HG02571 (cell line): ENCODE results near the gene GNL2.

ENCODE experiments used
- ATAC-seq: cut with Tn5 transposase; IDR thresholded peaks from one replicate; pipeline ENCODE4 v1.9.1; 2021; ENCODE audit warnings: mild to moderate bottlenecking, moderate library complexity; ENCODE audit not compliant: unreplicated experiment

GNL2 gene

GRCh38 chr1:37595440-37596181, at the start of gene GNL2:
Gene GNL2, minus strand, starts transcription at chr1:37595937. Its CDS starts 115 bp downstream, at chr1:37595822.
- peak; percentile 98 for ATAC-seq

- no peak for ATAC-seq
Observed at GRCh38 chr1:37641059-37641458, 45.3 kb upstream of the GNL2 start.

- no peak for ATAC-seq
Observed at GRCh38 chr1:37636435-37636834, 40.7 kb upstream of the GNL2 start.

- no peak for ATAC-seq
Observed at GRCh38 chr1:37634992-37635902, 39.5 kb upstream of the GNL2 start.

- no peak for ATAC-seq
Observed at GRCh38 chr1:37634244-37634991, 38.7 kb upstream of the GNL2 start, which contains the start of gene RSPO1. Gene RSPO1, minus strand, starts transcription at chr1:37634892. Its CDS starts 5,231 bp downstream, at chr1:37629661.

DNA sequence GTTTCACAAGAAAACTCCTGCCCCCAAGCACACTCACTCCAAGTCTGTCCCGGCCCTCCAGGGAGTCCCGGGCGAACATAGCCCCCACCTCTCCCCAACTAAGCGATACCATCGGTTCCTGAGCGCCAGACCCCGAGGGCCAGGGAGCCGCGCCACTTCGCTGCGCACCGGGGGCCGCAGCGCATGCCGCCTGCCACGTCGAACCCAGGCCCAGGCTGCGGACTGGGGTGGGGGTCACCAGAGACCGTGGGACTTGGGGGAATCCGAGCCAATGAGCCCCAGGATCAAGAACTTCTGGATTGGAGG, 38.2 kb upstream of the GNL2 start:
- ATAC-seq = no peak

DNA sequence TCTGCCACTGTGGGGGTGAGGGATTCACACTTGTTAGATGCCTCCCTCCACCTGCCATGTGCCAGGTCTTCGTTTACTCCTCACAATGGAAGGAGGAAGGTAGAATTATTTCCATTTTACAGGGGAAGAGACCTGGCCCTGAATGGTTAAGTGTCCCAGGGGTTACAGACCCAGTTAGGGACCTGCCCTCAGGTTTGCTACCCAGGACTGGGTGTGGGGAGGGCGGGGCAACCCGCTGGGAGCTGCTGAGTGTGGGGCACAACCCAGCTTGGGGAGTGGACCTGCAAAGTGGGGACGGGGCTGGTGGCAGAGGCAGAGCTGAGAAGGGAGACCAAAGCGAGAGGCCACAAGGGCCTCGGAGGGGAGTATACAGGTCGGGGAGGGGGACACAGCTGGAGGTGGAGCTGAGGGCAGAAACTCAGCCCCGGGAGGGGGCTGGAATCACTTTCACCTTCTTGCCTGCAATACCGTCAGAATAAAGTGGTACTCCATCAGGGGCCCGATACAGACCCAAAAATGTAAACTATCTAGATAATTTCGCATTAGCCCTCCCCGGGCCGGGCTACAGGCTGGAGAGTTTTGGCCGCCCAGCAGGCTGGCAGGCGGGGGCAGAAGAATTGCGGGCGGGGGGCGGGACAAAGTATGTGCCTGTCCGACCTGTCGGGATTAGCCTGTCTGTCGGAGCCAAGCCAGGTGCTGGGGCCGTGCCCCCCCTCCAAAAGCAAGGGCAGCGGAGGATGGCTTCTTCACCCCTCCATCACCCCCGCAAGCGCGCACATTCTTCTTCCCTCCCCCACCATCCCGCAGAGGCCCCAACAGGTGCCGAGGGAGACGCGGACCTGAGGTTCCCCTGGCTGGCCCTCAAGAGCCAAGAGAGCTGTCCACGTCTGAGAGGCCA, 37.6 kb upstream of the GNL2 start:
- no peak for ATAC-seq

GRCh38 chr1:37631036-37631435, 35.3 kb upstream of the GNL2 start:
- ATAC-seq = no peak

DNA sequence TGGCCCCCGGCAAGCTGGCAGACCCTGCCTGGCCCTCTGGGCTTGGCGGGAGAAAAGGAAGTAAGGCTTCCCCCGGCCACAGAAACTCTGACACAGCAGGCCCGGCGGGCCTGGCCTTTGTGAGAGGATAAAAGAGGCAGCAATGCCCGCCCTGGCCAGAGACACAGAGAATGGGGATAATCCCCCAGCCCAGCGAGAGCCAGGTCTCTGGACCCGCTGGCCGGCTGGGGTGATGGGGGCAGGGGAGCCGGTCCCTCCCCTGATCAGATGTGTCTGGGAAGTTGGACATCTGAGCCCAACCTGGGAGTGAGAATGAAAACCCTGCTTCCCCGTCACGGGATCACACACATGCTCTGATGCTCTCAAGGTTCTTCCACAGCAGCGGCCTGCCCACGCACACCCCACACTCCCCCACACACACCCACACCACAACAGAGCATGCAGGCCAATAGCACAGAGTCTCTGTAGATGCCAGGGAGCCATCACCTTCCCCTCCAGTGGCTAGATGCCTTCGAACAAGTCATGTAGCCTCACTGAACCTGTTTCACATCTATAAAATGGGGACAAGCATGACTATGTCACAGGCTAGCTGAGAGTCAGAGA, 34.8 kb upstream of the GNL2 start:
- no peak for ATAC-seq

GRCh38 chr1:37629726-37630425, 34.1 kb upstream of the GNL2 start:
- ATAC-seq = no peak

- no peak for ATAC-seq
Observed at GRCh38 chr1:37629008-37629407, 33.3 kb upstream of the GNL2 start.

DNA sequence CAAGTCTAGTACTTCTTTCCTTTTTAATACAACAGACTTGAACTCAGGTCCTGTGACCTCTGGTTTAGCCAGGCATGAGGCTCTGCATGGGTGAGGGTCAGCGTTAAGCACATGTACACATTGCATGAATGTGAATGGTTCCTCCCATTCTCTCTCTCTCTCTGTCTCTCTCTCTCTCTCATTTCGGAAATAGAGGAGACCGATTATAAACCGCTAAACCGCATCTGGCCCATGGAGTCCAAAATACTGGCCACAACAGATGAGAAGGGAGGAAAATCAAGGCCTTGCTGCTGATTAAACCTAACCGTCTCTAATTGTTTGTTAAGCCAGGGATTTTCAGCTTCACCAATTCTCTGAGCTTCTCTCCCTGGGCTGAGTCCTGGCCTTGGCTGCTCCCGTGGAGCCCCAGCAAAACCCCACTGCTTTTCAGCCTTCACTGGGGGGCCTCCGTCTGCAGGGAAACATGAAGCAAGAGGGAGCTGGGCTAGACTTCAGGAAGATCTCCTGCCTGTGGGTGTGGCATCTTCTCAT, 32.4 kb upstream of the GNL2 start:
- no peak for ATAC-seq

DNA sequence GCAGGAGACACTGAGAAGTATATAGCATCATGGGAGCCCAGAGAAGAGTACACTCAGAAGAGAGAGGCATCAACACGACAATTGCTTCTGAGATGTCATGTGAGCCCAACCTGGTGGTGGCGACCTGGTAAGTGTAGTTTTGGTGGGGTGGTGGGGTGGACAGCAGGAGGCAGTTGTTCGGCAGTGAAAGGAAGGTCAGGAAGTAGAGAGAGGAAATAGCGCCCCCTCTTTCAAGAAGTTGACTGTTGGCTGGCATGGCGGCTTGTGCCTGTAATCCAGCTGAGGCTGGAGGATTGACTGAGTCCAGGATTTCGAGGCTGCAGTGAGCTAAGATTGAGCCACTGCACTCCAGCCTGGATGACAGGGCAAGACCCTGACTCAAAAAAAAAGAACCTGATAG, 26.4 kb upstream of the GNL2 start:
- no peak for ATAC-seq

DNA sequence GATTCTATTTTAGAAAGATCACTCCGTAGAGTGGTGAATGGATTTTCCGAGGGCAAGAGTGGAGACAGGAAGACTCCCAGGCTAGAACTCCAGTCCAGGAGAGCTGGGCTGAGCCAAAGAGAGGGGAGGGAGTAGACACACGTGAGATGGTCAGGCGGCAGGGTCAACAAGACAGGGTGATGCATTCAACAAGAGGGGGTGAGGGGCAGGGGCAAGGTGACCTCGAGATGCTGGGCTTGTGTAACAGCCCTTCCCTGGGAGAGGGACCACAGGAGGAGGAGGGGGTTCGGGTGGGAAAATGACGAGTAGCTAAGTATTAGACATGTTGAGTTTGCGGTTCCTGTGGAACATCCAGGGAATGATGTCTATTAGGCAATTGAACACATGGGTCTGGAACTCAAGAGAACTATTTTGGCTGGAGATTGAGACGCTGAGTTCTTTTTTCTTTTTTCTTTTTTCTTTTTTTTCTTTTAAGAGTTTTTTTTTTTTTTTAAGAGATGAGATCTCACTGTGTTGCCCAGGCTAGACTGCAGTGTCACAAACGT, 25.7 kb upstream of the GNL2 start:
- ATAC-seq = no peak

- no peak for ATAC-seq
Observed at GRCh38 chr1:37620707-37621106, 25.0 kb upstream of the GNL2 start.

GRCh38 chr1:37616330-37616729, 20.6 kb upstream of the GNL2 start:
- no peak for ATAC-seq

DNA sequence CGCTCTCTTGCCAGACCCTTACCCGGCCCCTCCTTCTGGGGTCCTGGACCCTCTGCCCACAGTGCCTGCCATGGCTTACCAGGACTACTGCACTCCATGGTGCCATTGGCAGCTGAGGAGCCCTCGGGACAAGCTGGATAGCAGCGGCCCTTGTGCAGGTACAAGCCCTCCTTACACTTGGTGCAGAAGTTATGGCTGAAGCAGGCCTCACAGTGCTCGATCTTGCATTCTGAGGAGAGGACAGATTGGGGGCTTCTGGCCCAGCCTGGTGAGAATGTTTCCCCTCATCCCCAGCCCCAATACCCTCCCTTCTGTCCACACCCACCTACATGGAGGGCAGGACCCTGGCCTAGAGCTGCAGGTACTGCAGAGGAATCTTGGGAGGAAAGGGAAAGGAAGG, 18.4 kb upstream of the GNL2 start:
- no peak for ATAC-seq

GRCh38 chr1:37612186-37612585, 16.4 kb upstream of the GNL2 start:
- no peak for ATAC-seq

DNA sequence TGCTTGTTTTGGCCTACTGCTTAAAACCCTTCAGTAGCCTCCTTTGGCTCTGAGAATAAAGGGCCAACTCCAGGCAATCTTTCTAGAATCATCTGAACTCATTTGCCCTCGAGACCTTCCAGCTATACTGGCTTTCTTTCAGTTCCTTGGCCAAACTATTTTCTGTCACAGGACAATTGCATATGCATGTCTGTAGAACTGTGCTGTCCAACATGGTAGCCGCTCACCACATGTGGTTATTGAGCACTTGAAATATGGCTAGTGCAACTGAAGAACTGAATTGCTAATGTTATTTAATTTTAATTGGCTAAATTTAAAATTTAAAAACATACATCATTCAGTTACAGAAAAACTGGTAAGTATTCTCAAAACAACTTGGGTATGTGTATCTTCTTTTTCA, 14.3 kb upstream of the GNL2 start:
- ATAC-seq = no peak
